ENCODE results near the gene SUFU. TPM values are rescaled to one million over a fixed set of nuclear protein-coding genes. Genes with fewer than 3 reads are reported as not detected.

The SUFU gene
- total and polyA plus RNA-seq, 4 donors = 1.8 to 3.8 (median 2.9) TPM

DNA sequence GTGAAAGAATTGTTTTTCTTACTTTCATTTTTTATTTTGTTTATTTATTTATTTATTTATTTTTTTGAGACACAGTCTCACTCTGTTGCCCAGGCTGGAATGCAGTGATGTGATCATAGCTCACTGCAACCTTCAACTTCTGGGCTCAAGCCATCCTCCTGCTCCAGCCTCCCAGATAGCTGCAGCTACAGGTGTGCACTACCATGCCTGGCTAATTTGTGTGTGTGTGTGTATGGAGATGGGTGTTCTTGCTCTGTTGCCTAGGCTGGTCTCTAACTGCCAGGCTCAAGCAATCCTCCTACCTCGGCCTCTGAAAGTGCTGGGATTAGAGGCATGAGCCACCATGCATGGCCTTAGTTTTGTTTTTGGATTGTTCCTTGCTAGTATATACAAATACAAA is 85.1 kb downstream of the SUFU start:
- Histone ChIP-seq H3K4me1 (ENCODE audit: control insufficient read depth in 4 of 4, insufficient read depth in 4 of 4, low read length in 3 of 4) (peaks cover 0 to 4% (median 3%) of the 10 kb centered on the region in 4 donors), H3K4me3 (ENCODE audit: low read depth in 1 of 3, low read length in 3 of 3) (no peak overlapping the region), H3K9ac (ENCODE audit: low read depth in 1 of 2, low read length in 2 of 2) (no peak overlapping the region), H3K27ac (ENCODE audit: low read depth in 1 of 2, low read length in 2 of 2) (no peak overlapping the region), H3K9me3 (ENCODE audit: control insufficient read depth in 4 of 4, low read length in 3 of 4) (no peaks in the 10 kb centered on the region), H3K36me3 (ENCODE audit: control insufficient read depth in 4 of 4, insufficient read depth in 3 of 4, low read depth in 1 of 4, low read length in 3 of 4) (no peaks in the 10 kb centered on the region), H3K27me3 (ENCODE audit: control insufficient read depth in 4 of 4, insufficient read depth in 4 of 4, low read length in 3 of 4) (no peaks in the 10 kb centered on the region)
- DNase-seq (ENCODE audit: low spot score) = no peak
- TF ChIP-seq HNF4G (IDR thresholded peaks at IDR 0.05) = no peak
- TF ChIP-seq, protein P1, sequence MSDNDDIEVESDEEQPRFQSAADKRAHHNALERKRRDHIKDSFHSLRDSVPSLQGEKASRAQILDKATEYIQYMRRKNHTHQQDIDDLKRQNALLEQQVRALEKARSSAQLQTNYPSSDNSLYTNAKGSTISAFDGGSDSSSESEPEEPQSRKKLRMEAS (IDR thresholded peaks at IDR 0.05) = no peak
- TF ChIP-seq, protein P2, sequence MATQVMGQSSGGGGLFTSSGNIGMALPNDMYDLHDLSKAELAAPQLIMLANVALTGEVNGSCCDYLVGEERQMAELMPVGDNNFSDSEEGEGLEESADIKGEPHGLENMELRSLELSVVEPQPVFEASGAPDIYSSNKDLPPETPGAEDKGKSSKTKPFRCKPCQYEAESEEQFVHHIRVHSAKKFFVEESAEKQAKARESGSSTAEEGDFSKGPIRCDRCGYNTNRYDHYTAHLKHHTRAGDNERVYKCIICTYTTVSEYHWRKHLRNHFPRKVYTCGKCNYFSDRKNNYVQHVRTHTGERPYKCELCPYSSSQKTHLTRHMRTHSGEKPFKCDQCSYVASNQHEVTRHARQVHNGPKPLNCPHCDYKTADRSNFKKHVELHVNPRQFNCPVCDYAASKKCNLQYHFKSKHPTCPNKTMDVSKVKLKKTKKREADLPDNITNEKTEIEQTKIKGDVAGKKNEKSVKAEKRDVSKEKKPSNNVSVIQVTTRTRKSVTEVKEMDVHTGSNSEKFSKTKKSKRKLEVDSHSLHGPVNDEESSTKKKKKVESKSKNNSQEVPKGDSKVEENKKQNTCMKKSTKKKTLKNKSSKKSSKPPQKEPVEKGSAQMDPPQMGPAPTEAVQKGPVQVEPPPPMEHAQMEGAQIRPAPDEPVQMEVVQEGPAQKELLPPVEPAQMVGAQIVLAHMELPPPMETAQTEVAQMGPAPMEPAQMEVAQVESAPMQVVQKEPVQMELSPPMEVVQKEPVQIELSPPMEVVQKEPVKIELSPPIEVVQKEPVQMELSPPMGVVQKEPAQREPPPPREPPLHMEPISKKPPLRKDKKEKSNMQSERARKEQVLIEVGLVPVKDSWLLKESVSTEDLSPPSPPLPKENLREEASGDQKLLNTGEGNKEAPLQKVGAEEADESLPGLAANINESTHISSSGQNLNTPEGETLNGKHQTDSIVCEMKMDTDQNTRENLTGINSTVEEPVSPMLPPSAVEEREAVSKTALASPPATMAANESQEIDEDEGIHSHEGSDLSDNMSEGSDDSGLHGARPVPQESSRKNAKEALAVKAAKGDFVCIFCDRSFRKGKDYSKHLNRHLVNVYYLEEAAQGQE (IDR thresholded peaks at IDR 0.05) = no peak
- TF ChIP-seq, protein P3, sequence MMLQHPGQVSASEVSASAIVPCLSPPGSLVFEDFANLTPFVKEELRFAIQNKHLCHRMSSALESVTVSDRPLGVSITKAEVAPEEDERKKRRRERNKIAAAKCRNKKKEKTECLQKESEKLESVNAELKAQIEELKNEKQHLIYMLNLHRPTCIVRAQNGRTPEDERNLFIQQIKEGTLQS (IDR thresholded peaks at IDR 0.05) = no peak
- TF ChIP-seq, protein P4, sequence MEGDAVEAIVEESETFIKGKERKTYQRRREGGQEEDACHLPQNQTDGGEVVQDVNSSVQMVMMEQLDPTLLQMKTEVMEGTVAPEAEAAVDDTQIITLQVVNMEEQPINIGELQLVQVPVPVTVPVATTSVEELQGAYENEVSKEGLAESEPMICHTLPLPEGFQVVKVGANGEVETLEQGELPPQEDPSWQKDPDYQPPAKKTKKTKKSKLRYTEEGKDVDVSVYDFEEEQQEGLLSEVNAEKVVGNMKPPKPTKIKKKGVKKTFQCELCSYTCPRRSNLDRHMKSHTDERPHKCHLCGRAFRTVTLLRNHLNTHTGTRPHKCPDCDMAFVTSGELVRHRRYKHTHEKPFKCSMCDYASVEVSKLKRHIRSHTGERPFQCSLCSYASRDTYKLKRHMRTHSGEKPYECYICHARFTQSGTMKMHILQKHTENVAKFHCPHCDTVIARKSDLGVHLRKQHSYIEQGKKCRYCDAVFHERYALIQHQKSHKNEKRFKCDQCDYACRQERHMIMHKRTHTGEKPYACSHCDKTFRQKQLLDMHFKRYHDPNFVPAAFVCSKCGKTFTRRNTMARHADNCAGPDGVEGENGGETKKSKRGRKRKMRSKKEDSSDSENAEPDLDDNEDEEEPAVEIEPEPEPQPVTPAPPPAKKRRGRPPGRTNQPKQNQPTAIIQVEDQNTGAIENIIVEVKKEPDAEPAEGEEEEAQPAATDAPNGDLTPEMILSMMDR (IDR thresholded peaks at IDR 0.05; ENCODE audit: low read depth, low read length, missing input control) = no peak
- no peak for TF ChIP-seq TAF1 (conservative IDR thresholded peaks at IDR 0.05)
- no peak for TF ChIP-seq HNF4A (conservative IDR thresholded peaks at IDR 0.05)
- TF ChIP-seq RAD21 (IDR thresholded peaks at IDR 0.05) = no peak
- no peak for TF ChIP-seq YY1 (IDR thresholded peaks at IDR 0.05)
- no peak for TF ChIP-seq EGR1 (IDR thresholded peaks at IDR 0.05; ENCODE audit: low read depth in 2 of 2)
- no peak for TF ChIP-seq FOXA2 (IDR thresholded peaks at IDR 0.05)
- TF ChIP-seq FOXA1 (IDR thresholded peaks at IDR 0.05) = no peak
- TF ChIP-seq, protein P5, sequence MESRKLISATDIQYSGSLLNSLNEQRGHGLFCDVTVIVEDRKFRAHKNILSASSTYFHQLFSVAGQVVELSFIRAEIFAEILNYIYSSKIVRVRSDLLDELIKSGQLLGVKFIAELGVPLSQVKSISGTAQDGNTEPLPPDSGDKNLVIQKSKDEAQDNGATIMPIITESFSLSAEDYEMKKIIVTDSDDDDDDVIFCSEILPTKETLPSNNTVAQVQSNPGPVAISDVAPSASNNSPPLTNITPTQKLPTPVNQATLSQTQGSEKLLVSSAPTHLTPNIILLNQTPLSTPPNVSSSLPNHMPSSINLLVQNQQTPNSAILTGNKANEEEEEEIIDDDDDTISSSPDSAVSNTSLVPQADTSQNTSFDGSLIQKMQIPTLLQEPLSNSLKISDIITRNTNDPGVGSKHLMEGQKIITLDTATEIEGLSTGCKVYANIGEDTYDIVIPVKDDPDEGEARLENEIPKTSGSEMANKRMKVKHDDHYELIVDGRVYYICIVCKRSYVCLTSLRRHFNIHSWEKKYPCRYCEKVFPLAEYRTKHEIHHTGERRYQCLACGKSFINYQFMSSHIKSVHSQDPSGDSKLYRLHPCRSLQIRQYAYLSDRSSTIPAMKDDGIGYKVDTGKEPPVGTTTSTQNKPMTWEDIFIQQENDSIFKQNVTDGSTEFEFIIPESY (IDR thresholded peaks at IDR 0.05) = no peak
- no peak for TF ChIP-seq NR2F2 (IDR thresholded peaks at IDR 0.05)
- WGBS = 98% methylated on average over 1 of the region's 1 CpG

DNA sequence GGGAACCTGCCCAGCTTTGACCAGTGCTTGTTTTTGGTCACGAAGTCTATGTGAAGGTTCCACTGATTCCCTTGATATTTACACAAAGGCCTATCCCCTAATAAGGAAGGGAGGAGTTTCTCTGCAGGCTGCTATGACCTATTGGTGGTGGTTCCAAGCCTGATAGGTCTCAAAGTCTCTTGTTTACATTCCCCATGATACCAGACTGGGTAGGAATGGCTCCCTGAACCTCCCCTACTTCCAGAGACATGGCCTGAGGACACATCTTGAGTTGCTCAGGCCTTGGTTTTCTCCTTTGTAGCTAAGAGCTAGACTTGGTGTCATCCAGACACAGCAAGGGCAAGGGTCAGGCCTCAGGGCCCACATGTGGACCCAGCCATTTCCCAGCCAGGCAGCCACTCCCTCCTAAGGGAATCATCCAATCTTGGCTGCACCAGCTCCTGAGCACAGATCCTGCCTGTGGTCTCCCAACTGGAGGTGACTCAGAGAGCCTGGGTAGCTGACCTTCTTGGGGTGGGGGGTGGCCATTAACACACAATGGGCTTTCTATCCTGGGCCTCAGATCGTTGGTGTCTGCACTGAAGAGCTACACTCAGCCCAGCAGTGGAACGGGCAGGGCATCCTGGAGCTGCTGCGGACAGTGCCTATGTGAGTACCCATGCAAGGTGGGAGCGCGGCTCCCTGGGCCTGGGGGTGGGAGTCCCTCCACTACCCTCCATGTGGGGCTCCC is 89.5 kb downstream of the SUFU start:
- 89% methylated on average over 6 of the region's 6 CpGs for WGBS
- H3K9me3 ChIP-seq (ENCODE audit: control insufficient read depth in 4 of 4, low read length in 3 of 4) = no peaks in the 10 kb centered on the region
- peaks cover 14 to 32% (median 19%) of the 10 kb centered on the region in 4 donors for H3K4me1 ChIP-seq (ENCODE audit: control insufficient read depth in 4 of 4, insufficient read depth in 4 of 4, low read length in 3 of 4)
- no peak overlapping the region for H3K9ac ChIP-seq (ENCODE audit: low read depth in 1 of 2, low read length in 2 of 2)
- H3K4me3 ChIP-seq (ENCODE audit: low read depth in 1 of 3, low read length in 3 of 3) = no peak overlapping the region
- no peak for DNase-seq (ENCODE audit: low spot score)
- H3K27ac ChIP-seq (ENCODE audit: low read depth in 1 of 2, low read length in 2 of 2) = no peak overlapping the region
- H3K27me3 ChIP-seq (ENCODE audit: control insufficient read depth in 4 of 4, insufficient read depth in 4 of 4, low read length in 3 of 4) = no peaks in the 10 kb centered on the region
- H3K36me3 ChIP-seq (ENCODE audit: control insufficient read depth in 4 of 4, insufficient read depth in 3 of 4, low read depth in 1 of 4, low read length in 3 of 4) = no peaks in the 10 kb centered on the region
- TF ChIP-seq HNF4A (conservative IDR thresholded peaks at IDR 0.05) (no peak), EGR1 (IDR thresholded peaks at IDR 0.05; ENCODE audit: low read depth in 2 of 2) (no peak), GABPA (IDR thresholded peaks at IDR 0.05 in 1 of 2, conservative IDR thresholded peaks at IDR 0.05 in 1 of 2) (no peak), FOXA2 (IDR thresholded peaks at IDR 0.05) (no peak), RXRA (IDR thresholded peaks at IDR 0.05) (no peak)
- TF ChIP-seq, protein P4 (IDR thresholded peaks at IDR 0.05; ENCODE audit: low read depth, low read length, missing input control) = no peak
- TF ChIP-seq, protein P3 (IDR thresholded peaks at IDR 0.05) = no peak
- TF ChIP-seq, protein P5 (IDR thresholded peaks at IDR 0.05) = no peak
